HG03439 (cell line): ENCODE data around the gene FOXL1.

Experiments used
- ATAC-seq: cut with Tn5 transposase; IDR thresholded peaks from one replicate; pipeline ENCODE4 v1.9.1; 2021; ENCODE audit warnings: mild to moderate bottlenecking, moderate library complexity; ENCODE audit not compliant: unreplicated experiment

FOXL1 gene

GRCh38 chr16:86625821-86626220 lies 47.5 kb downstream of the FOXL1 start:
- no peak for ATAC-seq

GRCh38 chr16:86626284-86626683 lies 47.9 kb downstream of the FOXL1 start:
- ATAC-seq: no peak

- no peak for ATAC-seq
Measured at GRCh38 chr16:86626966-86627365, 48.6 kb downstream of the FOXL1 start.

- no peak for ATAC-seq
Measured at GRCh38 chr16:86628614-86629013, 50.3 kb downstream of the FOXL1 start.

GRCh38 chr16:86630471-86630870 lies 52.1 kb downstream of the FOXL1 start:
- no peak for ATAC-seq

- no peak for ATAC-seq
Measured at GRCh38 chr16:86631444-86631843, 53.1 kb downstream of the FOXL1 start.
